Upper lobe of right lung (tissue), 1 donor: ENCODE data around the gene EDDM13. TPM values are rescaled to one million over a fixed set of nuclear protein-coding genes. Genes with fewer than 3 reads are reported as not detected.
A peak's percentile ranks its signal among the peaks of the same experiment; 100 is the strongest.
"Not testable (repeated sequence)": the region's sequence is repeated elsewhere in the genome, so short reads cannot be mapped to it uniquely, and the experiment has no call there.

Experiments used
- ATAC-seq: fragments of 200-7000 bp; cut with Tn5 transposase; one replicate; pipeline ENCODE4 v1.9.1; 2020; ENCODE audit warnings: mild to moderate bottlenecking, moderate library complexity
- DNase-seq: peaks from one replicate; pipeline ENCODE4 v3.0.0-alpha.2; 2020
- H3K27ac ChIP-seq: fragments of 200-600 bp; one replicate; pipeline ENCODE4 v1.8.0; 2022
- H3K27me3 ChIP-seq: fragments of 200-600 bp; one replicate; pipeline ENCODE4 v1.8.0; 2022; ENCODE audit warnings: mild to moderate bottlenecking
- H3K36me3 ChIP-seq: fragments of 200-600 bp; one replicate; pipeline ENCODE4 v1.8.0; 2022
- H3K4me1 ChIP-seq: fragments of 200-600 bp; one replicate; pipeline ENCODE4 v1.8.0; 2022
- H3K4me3 ChIP-seq: fragments of 200-600 bp; one replicate; pipeline ENCODE4 v1.8.0; 2022; ENCODE audit warnings: mild to moderate bottlenecking
- H3K9me3 ChIP-seq: fragments of 200-600 bp; one replicate; pipeline ENCODE4 v1.8.0; 2022
- CTCF ChIP-seq: fragments of 200-600 bp; IDR thresholded peaks from one replicate; pipeline ENCODE4 v1.8.0; 2022; ENCODE audit warnings: antibody characterized with exemption
- intact Hi-C: fragments of 100-400 bp; cut with DNase I; formaldehyde crosslinking; loops from one replicate; pipeline ENCODE4 v1.11.0; 2022
- total RNA-seq: library from RNA; stranded (reverse); fragmentation: NEBNext Ultra II Directional; extraction: Animal tissue kit (Norgen Biotek cat#: 25700); gene quantifications from one replicate; pipeline ENCODE4 v1.2.1, GENCODE V29; 2021
- donor health status: DM: no; HTN: yes; CAD: no; lungs with severe emphysema.

The EDDM13 gene
- total RNA-seq, 1 donor from 2014 or later, result 1.1 TPM

DNA sequence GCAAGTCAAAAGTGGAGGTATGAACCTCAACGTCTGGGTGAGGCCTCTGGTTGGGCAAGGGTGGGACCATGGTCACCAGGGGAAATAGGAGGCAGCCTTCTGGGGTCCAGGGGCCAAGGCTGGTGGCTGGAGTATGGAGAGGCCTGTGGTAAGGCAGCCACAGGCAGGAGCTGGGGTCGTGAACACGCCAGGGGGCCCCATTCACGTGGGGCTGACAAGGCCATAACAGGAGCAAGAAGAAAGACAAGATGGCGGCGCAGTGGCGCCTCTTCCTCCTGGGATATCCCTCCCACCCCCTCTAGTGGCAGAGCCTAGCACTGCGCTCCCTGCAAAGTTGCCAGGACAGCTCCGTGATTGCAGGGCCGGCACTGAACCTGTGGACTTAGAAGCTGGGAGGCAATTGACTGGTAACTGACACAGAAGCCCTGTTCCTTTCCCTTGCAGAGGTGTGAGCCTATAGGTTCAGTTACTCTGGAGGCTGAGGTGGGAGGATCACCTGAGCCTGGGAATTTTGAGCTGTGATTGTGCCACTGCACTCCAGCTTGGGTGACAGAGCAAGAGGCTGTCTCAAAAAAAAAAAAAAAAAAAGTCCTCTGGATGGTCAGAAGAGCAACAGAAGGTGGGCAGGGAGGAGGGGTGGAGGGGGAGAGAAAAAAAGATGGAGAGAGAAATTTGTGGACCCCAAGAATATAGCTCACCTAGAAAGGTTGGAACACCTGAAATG is 19.7 kb upstream of the EDDM13 start:
- no peaks in the 10 kb centered on the region for H3K36me3 ChIP-seq
- H3K4me3 ChIP-seq, result no peak overlapping the region
- no peaks in the 10 kb centered on the region for H3K9me3 ChIP-seq
- peak; percentile 97 for ATAC-seq
- DNase-seq, result peak; percentile 90
- no peaks in the 10 kb centered on the region for H3K4me1 ChIP-seq
- intact Hi-C loops, result no loop called here
- no peak overlapping the region for H3K27ac ChIP-seq
- TF ChIP-seq CTCF, result peak; percentile 83
- no peaks in the 10 kb centered on the region for H3K27me3 ChIP-seq

DNA sequence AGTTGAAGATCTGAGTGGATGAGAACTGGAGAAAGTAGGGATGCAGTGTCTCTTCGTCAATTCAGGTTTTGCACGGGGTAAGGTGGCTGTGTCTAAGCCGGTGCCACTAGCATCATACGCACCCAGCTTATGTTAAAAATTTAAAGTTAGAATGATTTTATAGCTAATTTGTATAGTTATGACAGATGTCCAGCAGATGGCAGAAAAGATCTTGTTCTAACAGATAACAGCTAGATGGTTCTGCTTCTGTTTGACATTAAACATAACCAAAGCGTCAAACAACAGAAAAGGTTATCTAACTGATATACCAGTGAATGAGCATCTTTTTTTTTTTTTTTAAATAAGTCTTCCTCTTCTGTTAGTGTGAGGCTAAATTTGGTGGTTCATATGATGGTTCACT is 18.8 kb upstream of the EDDM13 start:
- no peaks in the 10 kb centered on the region for H3K4me1 ChIP-seq
- no peak overlapping the region for H3K27ac ChIP-seq
- intact Hi-C loops, result no loop called here
- H3K36me3 ChIP-seq, result no peaks in the 10 kb centered on the region
- peak; percentile 44 for TF ChIP-seq CTCF
- DNase-seq (no peak), ATAC-seq (peak; percentile 65)
- H3K27me3 ChIP-seq, result no peaks in the 10 kb centered on the region
- H3K4me3 ChIP-seq, result no peak overlapping the region
- no peaks in the 10 kb centered on the region for H3K9me3 ChIP-seq

- no peak for TF ChIP-seq CTCF
- Histone ChIP-seq H3K27ac (no peak overlapping the region), H3K36me3 (no peaks in the 10 kb centered on the region), H3K4me1 (no peaks in the 10 kb centered on the region), H3K27me3 (no peaks in the 10 kb centered on the region), H3K4me3 (no peak overlapping the region), H3K9me3 (no peaks in the 10 kb centered on the region)
- DNase-seq, result no peak
- intact Hi-C loops, result no loop called here
- no peak for ATAC-seq
These were observed 14.3 kb upstream of the EDDM13 start for GRCh38 chr19:56258272-56258671.

GRCh38 chr19:56261145-56261544 is 11.4 kb upstream of the EDDM13 start:
- H3K36me3 ChIP-seq, result no peaks in the 10 kb centered on the region

GRCh38 chr19:56261932-56262331 is 10.6 kb upstream of the EDDM13 start:
- H3K4me1 ChIP-seq, H3K9me3 ChIP-seq, H3K36me3 ChIP-seq, H3K27me3 ChIP-seq, H3K27ac ChIP-seq, DNase-seq, ATAC-seq, H3K4me3 ChIP-seq, intact Hi-C loops: not testable (repeated sequence)

More at GRCh38 chr19:56261145-56261544, 11.4 kb upstream of the EDDM13 start:
- Histone ChIP-seq H3K27ac (no peak overlapping the region), H3K27me3 (no peaks in the 10 kb centered on the region), H3K4me1 (no peaks in the 10 kb centered on the region), H3K9me3 (no peaks in the 10 kb centered on the region), H3K4me3 (no peak overlapping the region)
- DNase-seq, result no peak
- ATAC-seq, result no peak
- intact Hi-C loops, result no loop called here
- TF ChIP-seq CTCF, result no peak

- no peak for DNase-seq
- ATAC-seq, result no peak
- H3K27me3 ChIP-seq, result no peaks in the 10 kb centered on the region
- no peaks in the 10 kb centered on the region for H3K36me3 ChIP-seq
- no peak for TF ChIP-seq CTCF
- intact Hi-C loops, result no loop called here
- no peaks in the 10 kb centered on the region for H3K9me3 ChIP-seq
- no peak overlapping the region for H3K27ac ChIP-seq
- H3K4me3 ChIP-seq, result no peak overlapping the region
- no peaks in the 10 kb centered on the region for H3K4me1 ChIP-seq
These were observed 9.2 kb upstream of the EDDM13 start for GRCh38 chr19:56263319-56263718.
